ENCODE results near the gene ARRDC2. TPM values are rescaled to one million over a fixed set of nuclear protein-coding genes. Genes with fewer than 3 reads are reported as not detected.

ARRDC2 gene
- total and polyA plus RNA-seq, 10 of the 15 experiments (the other 5 are each of a cell fraction or from before 2014, with no cell fraction given): 0.48 to 10.1 (median 4.8) TPM

DNA sequence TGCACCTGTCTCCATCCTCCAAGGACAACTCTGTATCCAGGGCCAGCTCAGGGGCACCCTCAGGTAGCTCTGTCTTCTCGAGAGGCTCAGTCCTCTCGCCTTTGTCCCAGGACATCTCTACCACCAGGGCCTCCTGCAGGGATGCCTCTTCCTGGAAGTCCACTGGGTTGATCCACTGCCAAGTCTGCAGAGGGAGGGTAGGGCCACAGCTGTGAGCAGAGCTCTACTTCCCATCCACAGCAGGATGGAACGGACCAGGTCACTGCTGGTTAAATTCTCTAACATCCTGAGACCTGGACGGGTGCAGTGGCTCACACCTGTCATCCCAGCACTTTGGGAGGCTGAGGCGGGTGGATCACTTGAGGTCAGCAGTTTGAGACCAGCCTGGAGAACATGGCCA lies 51.9 kb downstream of the ARRDC2 start:
- RAD21 ChIA-PET (ENCODE audit: unreplicated experiment): interaction anchor here (0.6 to 1.6 kb wide), 6 partner anchors 38 to 192 kb away, joined by 3 to 7 read pairs (median 4); partner anchors contain the start of genes ARRDC2 and MAST3
- CTCF ChIA-PET: interaction anchor here (0.6 to 7.7 kb wide), 9 partner anchors 15 to 121 kb away, joined by 3 to 81 read pairs (median 7); partner anchors contain the start of genes ARRDC2 and MAST3
- H3K79me2 ChIP-seq (ENCODE audit: control insufficient read depth, insufficient read depth, low read length): no peaks in the 10 kb centered on the region
- H3K4me3 ChIP-seq: no peak overlapping the region
- no peaks in the 10 kb centered on the region; a peak in 1 of 4 replicates for H3K27me3 ChIP-seq (replicated peaks in 1 of 2; ENCODE audit: control insufficient read depth in 2 of 2, insufficient read depth in 2 of 2, low read length in 1 of 2)
- SMC1A ChIA-PET (ENCODE audit: uncharacterized antibody, unreplicated experiment): interaction anchor here (1.2 to 3.0 kb wide), 7 partner anchors 16 to 108 kb away, joined by 3 to 21 read pairs (median 4); partner anchors contain the start of gene ARRDC2
- POLR2A ChIA-PET: interaction anchor here (0.6 to 1.5 kb wide), 2 partner anchors 35 to 303 kb away, joined by 4 to 5 read pairs; no protein-coding TSS in a partner anchor
- WGBS (ENCODE audit: insufficient coverage, insufficient replicate concordance, low lambda C conversion rate, missing lambda C conversion rate): 77% methylated on average over 5 of the region's 5 CpGs
- no peak for TF ChIP-seq FOS (IDR thresholded peaks at IDR 0.05; ENCODE audit: borderline replicate concordance, extremely low read depth, insufficient read length)
- TF ChIP-seq MYC (IDR thresholded peaks at IDR 0.05; ENCODE audit: insufficient read depth, insufficient read length, insufficient replicate concordance, low read length, severe bottlenecking): no peak
- no peak for TF ChIP-seq IRF4 (IDR thresholded peaks at IDR 0.05; ENCODE audit: low read depth, low read length)
- no peak for TF ChIP-seq PBX3 (IDR thresholded peaks at IDR 0.05; ENCODE audit: insufficient replicate concordance, low read depth, low read length)
- no peak for TF ChIP-seq SMAD5 (IDR thresholded peaks at IDR 0.05; ENCODE audit: low read depth)
- TF ChIP-seq YBX1 (IDR thresholded peaks at IDR 0.05): no peak
- TF ChIP-seq KDM1A (IDR thresholded peaks at IDR 0.05; ENCODE audit: borderline replicate concordance): no peak
- TF ChIP-seq ELK1 (IDR thresholded peaks at IDR 0.05; ENCODE audit: low read depth, low read length): no peak
- no peak for TF ChIP-seq CBX5 (IDR thresholded peaks at IDR 0.05; ENCODE audit: low read depth)
- no peak for TF ChIP-seq NR2F1 (conservative IDR thresholded peaks at IDR 0.05)
- TF ChIP-seq CBX3 (IDR thresholded peaks at IDR 0.05; ENCODE audit: borderline replicate concordance, low read depth): no peak
- TF ChIP-seq, protein P1, sequence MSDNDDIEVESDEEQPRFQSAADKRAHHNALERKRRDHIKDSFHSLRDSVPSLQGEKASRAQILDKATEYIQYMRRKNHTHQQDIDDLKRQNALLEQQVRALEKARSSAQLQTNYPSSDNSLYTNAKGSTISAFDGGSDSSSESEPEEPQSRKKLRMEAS (IDR thresholded peaks at IDR 0.05; ENCODE audit: low read depth, low read length): no peak
- no peak for TF ChIP-seq IRF5 (IDR thresholded peaks at IDR 0.05; ENCODE audit: borderline replicate concordance)
- no peak for TF ChIP-seq HDGF (IDR thresholded peaks at IDR 0.05)
- TF ChIP-seq SRF (IDR thresholded peaks at IDR 0.05; ENCODE audit: low read depth in 2 of 2, low read length in 2 of 2): no peak
- TF ChIP-seq KAT2A (conservative IDR thresholded peaks at IDR 0.05; ENCODE audit: control insufficient read depth, low read depth, low read length): no peak
- no peak for TF ChIP-seq ESRRA (IDR thresholded peaks at IDR 0.05; ENCODE audit: low read length)
- TF ChIP-seq NFXL1 (IDR thresholded peaks at IDR 0.05; ENCODE audit: borderline replicate concordance): no peak
- no peak for TF ChIP-seq SIX5 (IDR thresholded peaks at IDR 0.05; ENCODE audit: low read depth, low read length, severe bottlenecking)
- ATAC-seq (no peak), DNase-seq (ENCODE audit: low read depth, low spot score) (no peak), FAIRE-seq (no peak)
- intact Hi-C loops (cut with micrococcal nuclease; ENCODE audit: unreplicated experiment): loop anchor here (2.0 to 5.0 kb wide), 2 partner anchors 37 to 121 kb away; partner anchors contain the start of gene MAST3
- in situ Hi-C loops (cut with MboI): loop anchor here (5.0 kb wide), 1 partner anchor 43 kb away; no protein-coding TSS in a partner anchor
- H3K9me3 ChIP-seq (replicated peaks; ENCODE audit: control insufficient read depth, insufficient read depth, low read length): no peaks in the 10 kb centered on the region
- no peak overlapping the region for H3K4me2 ChIP-seq (ENCODE audit: control insufficient read depth, insufficient read depth)
- BruUV-seq (replicated peaks): no TSS peak
- peaks cover 2% of the 10 kb centered on the region; the same call in 1 of the 2 replicates for H3K4me1 ChIP-seq (ENCODE audit: control insufficient read depth, insufficient read depth, low read length)
- H2AFZ ChIP-seq (ENCODE audit: control insufficient read depth, low read depth, low read length): no peak overlapping the region
- H4K20me1 ChIP-seq (ENCODE audit: control insufficient read depth, insufficient read depth): no peaks in the 10 kb centered on the region
- no peak overlapping the region for H3K9ac ChIP-seq (ENCODE audit: control insufficient read depth, insufficient read depth, low read length)
- H3K27ac ChIP-seq (ENCODE audit: control insufficient read depth, insufficient read depth): no peak overlapping the region
- H3K36me3 ChIP-seq (ENCODE audit: control insufficient read depth in 2 of 2, insufficient read depth in 2 of 2, low read length in 1 of 2): peaks cover 0 to 2% of the 10 kb centered on the region in 2 experiments; a peak in 2 of 4 replicates

Measured in GM12878 (cell line).